Body of pancreas (tissue), 4 donors: ENCODE measurements around the gene PTPRT.

Experiments
- POLR2A ChIP-seq, 3 donors: fragments of 450-650 bp; IDR thresholded peaks; one replicate each; pipeline ENCODE4 v1.6.1; 2016; ENCODE audit warnings: antibody characterized with exemption in 3 of 3, mild to moderate bottlenecking in 2 of 3
- TF ChIP-seq, protein P1 (sequence below), 7 experiments: fragments of 450-650 bp in 4 of 7; fragments of 200-600 bp in 3 of 7; sonication (generic) in 3 of 7; IDR thresholded peaks; one replicate each; pipeline ENCODE4 v1.5.1; 2016 to 2019; ENCODE audit warnings: antibody characterized with exemption in 7 of 7

DNA sequence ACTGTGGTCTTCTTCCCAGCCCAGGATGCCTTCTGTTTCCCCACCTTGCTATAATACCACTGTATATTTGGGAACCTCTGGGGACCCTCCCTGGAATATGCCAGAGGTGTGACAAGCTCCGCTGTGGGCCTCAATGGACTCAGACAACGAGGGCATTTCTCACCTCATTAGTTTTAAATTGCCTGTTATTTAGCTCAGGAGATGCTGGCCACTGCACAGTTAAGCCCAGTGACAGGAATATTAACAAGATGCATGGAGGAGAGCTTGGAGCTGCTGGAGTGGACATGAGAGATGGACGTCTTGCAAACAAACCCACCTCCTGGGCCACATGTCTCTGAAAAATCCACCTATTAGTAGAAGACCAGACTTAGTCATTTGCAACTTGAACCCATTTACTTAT is 1136.4 kb downstream of the PTPRT start:
- TF ChIP-seq, protein P1, sequence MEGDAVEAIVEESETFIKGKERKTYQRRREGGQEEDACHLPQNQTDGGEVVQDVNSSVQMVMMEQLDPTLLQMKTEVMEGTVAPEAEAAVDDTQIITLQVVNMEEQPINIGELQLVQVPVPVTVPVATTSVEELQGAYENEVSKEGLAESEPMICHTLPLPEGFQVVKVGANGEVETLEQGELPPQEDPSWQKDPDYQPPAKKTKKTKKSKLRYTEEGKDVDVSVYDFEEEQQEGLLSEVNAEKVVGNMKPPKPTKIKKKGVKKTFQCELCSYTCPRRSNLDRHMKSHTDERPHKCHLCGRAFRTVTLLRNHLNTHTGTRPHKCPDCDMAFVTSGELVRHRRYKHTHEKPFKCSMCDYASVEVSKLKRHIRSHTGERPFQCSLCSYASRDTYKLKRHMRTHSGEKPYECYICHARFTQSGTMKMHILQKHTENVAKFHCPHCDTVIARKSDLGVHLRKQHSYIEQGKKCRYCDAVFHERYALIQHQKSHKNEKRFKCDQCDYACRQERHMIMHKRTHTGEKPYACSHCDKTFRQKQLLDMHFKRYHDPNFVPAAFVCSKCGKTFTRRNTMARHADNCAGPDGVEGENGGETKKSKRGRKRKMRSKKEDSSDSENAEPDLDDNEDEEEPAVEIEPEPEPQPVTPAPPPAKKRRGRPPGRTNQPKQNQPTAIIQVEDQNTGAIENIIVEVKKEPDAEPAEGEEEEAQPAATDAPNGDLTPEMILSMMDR (IDR thresholded peaks at IDR 0.05): no peak
- TF ChIP-seq POLR2A (IDR thresholded peaks at IDR 0.05): no peak
